ENCODE results near the gene TBCK.

TBCK gene

DNA sequence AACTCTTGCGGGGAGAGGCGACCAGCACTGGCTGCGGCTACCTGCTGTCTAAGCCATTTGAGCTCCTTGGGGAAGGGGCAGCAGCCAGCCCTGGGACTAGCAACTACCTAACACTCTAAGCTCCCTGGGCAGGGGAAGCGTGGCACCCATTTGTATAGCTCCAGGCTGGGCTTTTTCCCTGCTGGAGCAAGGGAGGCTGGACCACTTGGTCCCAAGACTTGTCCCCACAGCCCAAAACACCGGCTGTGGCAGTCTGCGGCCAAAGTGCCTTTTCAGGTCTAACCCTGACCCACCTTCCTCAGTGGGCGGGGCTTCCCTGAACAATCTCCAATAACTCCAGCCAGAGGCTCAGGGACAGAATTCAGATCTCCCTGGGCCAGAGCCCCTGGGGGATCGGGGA, 232.9 kb downstream of the TBCK start:
- H3K27ac ChIP-seq = no peak overlapping the region
- TF ChIP-seq, protein P1, sequence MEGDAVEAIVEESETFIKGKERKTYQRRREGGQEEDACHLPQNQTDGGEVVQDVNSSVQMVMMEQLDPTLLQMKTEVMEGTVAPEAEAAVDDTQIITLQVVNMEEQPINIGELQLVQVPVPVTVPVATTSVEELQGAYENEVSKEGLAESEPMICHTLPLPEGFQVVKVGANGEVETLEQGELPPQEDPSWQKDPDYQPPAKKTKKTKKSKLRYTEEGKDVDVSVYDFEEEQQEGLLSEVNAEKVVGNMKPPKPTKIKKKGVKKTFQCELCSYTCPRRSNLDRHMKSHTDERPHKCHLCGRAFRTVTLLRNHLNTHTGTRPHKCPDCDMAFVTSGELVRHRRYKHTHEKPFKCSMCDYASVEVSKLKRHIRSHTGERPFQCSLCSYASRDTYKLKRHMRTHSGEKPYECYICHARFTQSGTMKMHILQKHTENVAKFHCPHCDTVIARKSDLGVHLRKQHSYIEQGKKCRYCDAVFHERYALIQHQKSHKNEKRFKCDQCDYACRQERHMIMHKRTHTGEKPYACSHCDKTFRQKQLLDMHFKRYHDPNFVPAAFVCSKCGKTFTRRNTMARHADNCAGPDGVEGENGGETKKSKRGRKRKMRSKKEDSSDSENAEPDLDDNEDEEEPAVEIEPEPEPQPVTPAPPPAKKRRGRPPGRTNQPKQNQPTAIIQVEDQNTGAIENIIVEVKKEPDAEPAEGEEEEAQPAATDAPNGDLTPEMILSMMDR (conservative IDR thresholded peaks at IDR 0.05) = no peak
- TF ChIP-seq ZFX (IDR thresholded peaks at IDR 0.05) = no peak

DNA sequence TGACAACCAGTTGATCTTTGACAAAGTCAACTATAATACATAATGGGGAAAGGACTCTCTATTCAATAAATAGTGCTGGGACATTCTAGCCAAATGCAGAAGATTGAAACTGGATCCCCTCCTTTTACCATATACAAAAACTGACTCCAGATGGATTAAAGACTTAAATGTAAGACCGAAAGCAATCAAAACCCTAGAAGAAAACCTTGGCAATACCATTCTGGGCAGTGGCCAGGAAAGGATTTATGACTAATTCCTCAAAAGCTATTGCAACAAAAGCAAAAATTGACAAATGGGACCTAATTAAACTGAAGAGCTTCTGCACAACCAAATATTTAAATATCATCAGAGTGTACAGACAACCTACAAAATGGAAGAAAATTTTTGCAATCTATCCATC, 235.6 kb downstream of the TBCK start:
- H3K27ac ChIP-seq = no peak overlapping the region
- TF ChIP-seq ZFX (IDR thresholded peaks at IDR 0.05) = no peak
- TF ChIP-seq, protein P1 (conservative IDR thresholded peaks at IDR 0.05) = no peak

DNA sequence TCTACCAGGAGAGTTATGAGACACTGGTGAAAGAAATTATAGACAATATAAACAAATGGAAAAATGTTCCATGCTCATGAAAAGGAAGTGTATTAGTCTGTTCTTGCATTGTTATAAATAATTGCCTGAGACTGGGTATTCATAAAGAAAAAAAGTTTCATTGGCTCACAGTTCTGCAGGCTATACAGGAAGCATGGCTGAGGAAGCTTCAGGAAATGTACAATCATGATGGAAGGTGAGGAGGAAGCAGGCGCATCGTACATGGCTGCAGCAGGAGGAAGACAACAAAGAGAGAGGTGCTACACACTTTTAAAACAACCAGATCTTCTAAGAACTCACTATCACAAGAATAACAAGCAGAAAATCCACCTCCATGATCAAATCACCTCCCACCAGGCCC, 236.4 kb downstream of the TBCK start:
- TF ChIP-seq ZFX (IDR thresholded peaks at IDR 0.05) = no peak
- TF ChIP-seq, protein P1 (conservative IDR thresholded peaks at IDR 0.05) = no peak
- H3K27ac ChIP-seq = no peak overlapping the region

DNA sequence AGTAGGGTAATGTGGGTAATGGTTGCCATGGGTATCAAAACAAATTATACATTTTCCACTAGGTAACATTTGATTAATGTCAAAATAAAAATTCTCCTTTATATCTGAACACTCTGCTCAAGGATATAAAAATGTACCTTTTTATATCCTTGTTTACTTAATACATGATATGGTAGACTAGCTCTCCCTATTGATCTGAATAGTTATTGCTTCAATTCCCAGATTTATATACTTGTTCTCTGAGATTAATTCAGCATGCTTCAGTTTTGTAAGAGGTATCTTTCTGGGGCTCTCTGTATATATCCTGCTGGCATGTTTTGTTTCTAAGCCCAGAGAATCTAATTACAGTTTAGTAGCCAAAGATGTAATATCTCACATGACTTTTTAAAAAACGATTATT, 251.0 kb downstream of the TBCK start:
- TF ChIP-seq ZFX (IDR thresholded peaks at IDR 0.05) = no peak
- TF ChIP-seq, protein P1 (conservative IDR thresholded peaks at IDR 0.05) = peak; percentile 43
- H3K27ac ChIP-seq = no peak overlapping the region

DNA sequence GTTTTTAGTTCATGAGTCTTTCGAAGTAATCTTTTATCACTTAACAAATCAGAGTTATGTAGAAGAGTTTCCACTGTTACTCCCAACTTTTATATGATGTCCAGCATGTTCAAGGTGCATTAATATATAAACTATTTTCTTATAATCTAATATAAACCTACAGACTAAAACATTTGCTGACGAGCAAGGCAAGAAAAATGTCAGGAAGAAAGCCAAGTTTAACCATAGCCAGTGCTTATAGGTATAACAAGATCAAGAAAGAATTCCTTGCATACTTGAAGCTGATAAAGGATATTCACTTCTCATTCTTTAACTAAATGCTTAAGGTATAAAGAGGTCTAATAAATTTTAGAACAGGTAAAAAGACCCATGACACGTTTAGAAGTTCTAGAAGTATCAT, 253.0 kb downstream of the TBCK start:
- no peak overlapping the region for H3K27ac ChIP-seq

DNA sequence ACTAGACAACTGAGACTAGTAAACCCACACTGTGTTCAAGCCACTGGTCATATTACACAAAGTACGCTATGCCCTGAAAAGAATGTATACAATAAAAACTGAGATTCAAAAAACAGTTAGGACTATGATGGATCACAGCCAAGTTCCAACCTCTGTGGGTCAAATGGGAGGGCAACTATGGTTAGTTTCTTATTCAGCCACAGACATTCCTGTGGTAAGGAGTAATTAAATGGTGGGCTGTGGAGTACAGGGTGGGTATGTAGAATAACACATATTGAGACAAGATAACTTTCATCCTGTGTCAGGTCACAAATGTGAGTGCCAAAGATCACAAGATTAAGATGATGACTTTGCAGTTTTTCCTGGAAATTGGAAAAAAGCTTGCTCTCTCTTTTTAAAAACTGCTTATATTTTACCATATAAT, 253.5 kb downstream of the TBCK start:
- no peak for TF ChIP-seq ZFX (IDR thresholded peaks at IDR 0.05)
- TF ChIP-seq, protein P1 (conservative IDR thresholded peaks at IDR 0.05) = no peak
- no peak overlapping the region for H3K27ac ChIP-seq

More for the DNA sequence above, 253.0 kb downstream of the TBCK start:
- TF ChIP-seq, protein P1 (conservative IDR thresholded peaks at IDR 0.05) = no peak
- TF ChIP-seq ZFX (IDR thresholded peaks at IDR 0.05) = no peak

DNA sequence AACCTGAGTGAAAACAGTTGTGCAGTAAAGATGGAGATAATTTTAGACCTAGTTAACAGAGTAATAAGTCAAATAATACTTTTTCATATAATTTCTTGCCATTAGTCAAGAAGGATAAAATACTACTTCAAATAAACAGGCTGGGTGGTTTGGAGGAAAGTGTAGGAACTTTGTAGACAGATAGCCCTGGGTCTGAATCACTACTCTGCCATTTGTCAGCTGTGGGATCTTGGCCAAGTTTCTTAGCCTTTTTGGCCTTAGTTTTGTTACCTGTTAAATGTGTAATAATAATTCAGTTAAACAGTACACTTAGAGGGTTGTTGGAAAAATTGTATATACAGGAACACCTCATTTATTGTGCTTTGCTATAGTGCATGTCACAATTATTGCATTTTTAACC, 257.1 kb downstream of the TBCK start:
- TF ChIP-seq ZFX (IDR thresholded peaks at IDR 0.05) = no peak
- H3K27ac ChIP-seq = no peak overlapping the region

DNA sequence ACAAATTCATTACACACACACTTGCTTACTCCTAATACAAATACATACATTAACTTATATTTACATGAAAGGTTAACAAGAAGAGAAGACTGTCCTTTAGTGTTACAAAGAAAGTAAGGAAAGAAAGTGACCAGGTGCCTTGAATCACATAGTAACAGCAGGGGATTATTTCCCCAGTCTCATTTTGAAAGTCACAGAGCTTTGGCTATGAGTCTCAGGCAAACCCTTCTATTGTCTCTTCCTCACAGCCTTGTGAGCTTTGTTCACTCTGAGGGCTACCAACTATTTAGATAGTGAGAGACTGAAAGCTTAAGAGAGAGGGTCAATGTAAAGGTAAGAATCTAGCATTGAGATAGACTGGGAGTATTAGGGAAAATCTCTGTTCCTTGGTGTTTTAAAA, 259.1 kb downstream of the TBCK start:
- H3K27ac ChIP-seq = no peak overlapping the region
- TF ChIP-seq, protein P1 (conservative IDR thresholded peaks at IDR 0.05) = no peak
- no peak for TF ChIP-seq ZFX (IDR thresholded peaks at IDR 0.05)
